ENCODE measurements around the gene STAG1.

STAG1 gene

DNA sequence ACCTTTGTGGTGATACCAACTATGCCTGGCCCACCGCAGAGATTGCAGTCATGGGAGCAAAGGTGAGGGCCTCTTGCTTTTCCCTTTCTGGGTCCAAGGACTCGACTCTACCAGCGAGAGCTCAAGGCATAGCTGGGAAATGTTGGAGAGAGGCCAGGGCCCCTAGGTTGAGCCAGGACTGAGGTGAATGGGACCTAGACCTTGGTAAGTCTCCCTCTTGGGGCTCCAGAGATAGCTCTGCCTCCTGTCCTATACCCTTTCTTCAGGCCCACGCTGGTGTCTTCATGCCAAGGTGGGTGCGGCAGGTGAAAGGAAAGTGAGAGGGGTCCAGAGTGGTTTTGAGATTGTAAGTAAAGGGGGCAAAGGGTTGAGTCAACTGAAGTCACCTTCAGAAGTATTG is 424.5 kb downstream of the STAG1 start:
- Histone ChIP-seq H3K9ac (no peak overlapping the region), H3K27me3 (ENCODE audit: control insufficient read depth, insufficient read depth, low read length) (no peaks in the 10 kb centered on the region), H3K9me3 (ENCODE audit: control insufficient read depth, low read length) (no peaks in the 10 kb centered on the region), H2AFZ (no peak overlapping the region), H3K4me1 (no peaks in the 10 kb centered on the region), H3K79me2 (no peaks in the 10 kb centered on the region), H3K4me2 (ENCODE audit: low read length) (no peak overlapping the region), H3K4me3 (ENCODE audit: low read depth, low read length) (no peak overlapping the region), H3K27ac (no peak overlapping the region), H3K36me3 (ENCODE audit: control insufficient read depth, insufficient read depth, low read length) (no peaks in the 10 kb centered on the region)
- TF ChIP-seq, protein P1, sequence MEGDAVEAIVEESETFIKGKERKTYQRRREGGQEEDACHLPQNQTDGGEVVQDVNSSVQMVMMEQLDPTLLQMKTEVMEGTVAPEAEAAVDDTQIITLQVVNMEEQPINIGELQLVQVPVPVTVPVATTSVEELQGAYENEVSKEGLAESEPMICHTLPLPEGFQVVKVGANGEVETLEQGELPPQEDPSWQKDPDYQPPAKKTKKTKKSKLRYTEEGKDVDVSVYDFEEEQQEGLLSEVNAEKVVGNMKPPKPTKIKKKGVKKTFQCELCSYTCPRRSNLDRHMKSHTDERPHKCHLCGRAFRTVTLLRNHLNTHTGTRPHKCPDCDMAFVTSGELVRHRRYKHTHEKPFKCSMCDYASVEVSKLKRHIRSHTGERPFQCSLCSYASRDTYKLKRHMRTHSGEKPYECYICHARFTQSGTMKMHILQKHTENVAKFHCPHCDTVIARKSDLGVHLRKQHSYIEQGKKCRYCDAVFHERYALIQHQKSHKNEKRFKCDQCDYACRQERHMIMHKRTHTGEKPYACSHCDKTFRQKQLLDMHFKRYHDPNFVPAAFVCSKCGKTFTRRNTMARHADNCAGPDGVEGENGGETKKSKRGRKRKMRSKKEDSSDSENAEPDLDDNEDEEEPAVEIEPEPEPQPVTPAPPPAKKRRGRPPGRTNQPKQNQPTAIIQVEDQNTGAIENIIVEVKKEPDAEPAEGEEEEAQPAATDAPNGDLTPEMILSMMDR (IDR thresholded peaks at IDR 0.05) = no peak

DNA sequence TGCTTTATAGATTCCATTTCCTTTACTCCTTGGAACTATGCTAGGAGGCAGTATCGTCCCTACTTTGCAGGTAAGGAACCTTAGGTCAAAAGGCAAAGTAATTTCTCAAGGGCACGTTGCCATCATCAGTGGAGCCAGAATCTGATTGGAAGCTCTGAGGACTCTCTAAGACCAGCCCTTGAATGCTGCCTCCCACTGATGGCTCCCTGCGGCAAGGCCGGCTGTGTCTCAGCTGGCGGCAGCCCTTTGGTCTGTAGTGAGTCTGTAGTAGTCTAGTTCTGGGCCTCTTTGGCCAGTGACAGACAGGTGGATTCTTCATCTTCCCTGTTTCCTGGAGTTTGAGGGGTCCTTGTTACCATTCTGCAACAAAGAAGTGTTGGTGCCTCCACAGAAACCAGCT is 425.9 kb downstream of the STAG1 start:
- H3K36me3 ChIP-seq (ENCODE audit: control insufficient read depth, insufficient read depth, low read length) = no peaks in the 10 kb centered on the region
- TF ChIP-seq, protein P1 (IDR thresholded peaks at IDR 0.05) = no peak

DNA sequence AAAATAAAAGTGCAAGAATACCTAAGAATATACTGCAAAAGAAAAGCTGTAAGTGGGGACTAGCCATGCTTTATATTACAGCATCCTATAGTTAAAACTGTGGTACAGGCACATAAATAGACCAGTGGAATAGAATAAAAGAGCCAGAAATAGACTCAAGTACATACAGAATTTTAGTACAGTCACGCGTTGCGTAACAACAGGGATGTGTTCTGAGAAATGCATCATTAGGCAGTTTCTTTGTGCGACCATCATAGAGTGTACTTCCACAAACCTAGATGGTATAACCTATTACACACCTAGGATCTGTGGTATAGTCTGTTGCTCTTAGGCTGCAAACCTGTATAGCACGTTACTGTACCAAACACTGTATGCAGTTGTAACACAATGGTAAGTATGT is 440.2 kb downstream of the STAG1 start:
- Histone ChIP-seq H3K4me2 (ENCODE audit: low read length) (no peak overlapping the region), H3K9ac (no peak overlapping the region), H3K4me1 (no peaks in the 10 kb centered on the region), H3K36me3 (ENCODE audit: control insufficient read depth, insufficient read depth, low read length) (no peaks in the 10 kb centered on the region), H3K27ac (no peak overlapping the region), H2AFZ (no peak overlapping the region), H3K27me3 (ENCODE audit: control insufficient read depth, insufficient read depth, low read length) (no peaks in the 10 kb centered on the region), H3K9me3 (ENCODE audit: control insufficient read depth, low read length) (no peaks in the 10 kb centered on the region), H3K4me3 (ENCODE audit: low read depth, low read length) (no peak overlapping the region), H3K79me2 (no peaks in the 10 kb centered on the region)
- TF ChIP-seq, protein P1 (IDR thresholded peaks at IDR 0.05) = no peak

More for the DNA sequence above, 425.9 kb downstream of the STAG1 start:
- Histone ChIP-seq H3K9ac (no peak overlapping the region), H3K4me1 (no peaks in the 10 kb centered on the region), H3K9me3 (ENCODE audit: control insufficient read depth, low read length) (no peaks in the 10 kb centered on the region), H3K4me2 (ENCODE audit: low read length) (no peak overlapping the region), H3K79me2 (no peaks in the 10 kb centered on the region), H2AFZ (no peak overlapping the region), H3K4me3 (ENCODE audit: low read depth, low read length) (no peak overlapping the region), H3K27me3 (ENCODE audit: control insufficient read depth, insufficient read depth, low read length) (no peaks in the 10 kb centered on the region), H3K27ac (no peak overlapping the region)

DNA sequence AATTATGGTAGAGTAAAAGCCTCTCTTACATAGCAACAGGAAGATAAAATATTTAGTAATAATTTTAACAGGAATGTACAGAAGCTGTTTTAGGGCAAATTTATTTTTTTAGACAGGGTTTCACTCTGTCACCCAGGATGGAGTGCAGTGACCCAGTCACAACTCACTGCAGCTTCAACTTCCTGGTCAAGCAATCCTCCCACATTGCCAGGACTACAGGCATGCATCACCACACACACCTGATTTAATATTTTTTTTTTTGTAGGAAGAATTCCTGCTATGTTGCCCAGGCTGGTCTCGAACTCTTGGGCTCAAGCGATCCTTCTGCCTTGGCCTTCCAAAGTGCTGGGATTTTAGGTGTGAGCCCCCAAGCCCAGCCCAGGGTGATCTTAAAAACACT is 440.9 kb downstream of the STAG1 start:
- Histone ChIP-seq H3K4me3 (ENCODE audit: low read depth, low read length) (no peak overlapping the region), H3K4me2 (ENCODE audit: low read length) (no peak overlapping the region), H3K9ac (no peak overlapping the region), H3K27me3 (ENCODE audit: control insufficient read depth, insufficient read depth, low read length) (no peaks in the 10 kb centered on the region), H3K79me2 (no peaks in the 10 kb centered on the region), H3K4me1 (no peaks in the 10 kb centered on the region), H3K36me3 (ENCODE audit: control insufficient read depth, insufficient read depth, low read length) (no peaks in the 10 kb centered on the region), H3K27ac (no peak overlapping the region), H2AFZ (no peak overlapping the region), H3K9me3 (ENCODE audit: control insufficient read depth, low read length) (no peaks in the 10 kb centered on the region)
- TF ChIP-seq, protein P1 (IDR thresholded peaks at IDR 0.05) = no peak

DNA sequence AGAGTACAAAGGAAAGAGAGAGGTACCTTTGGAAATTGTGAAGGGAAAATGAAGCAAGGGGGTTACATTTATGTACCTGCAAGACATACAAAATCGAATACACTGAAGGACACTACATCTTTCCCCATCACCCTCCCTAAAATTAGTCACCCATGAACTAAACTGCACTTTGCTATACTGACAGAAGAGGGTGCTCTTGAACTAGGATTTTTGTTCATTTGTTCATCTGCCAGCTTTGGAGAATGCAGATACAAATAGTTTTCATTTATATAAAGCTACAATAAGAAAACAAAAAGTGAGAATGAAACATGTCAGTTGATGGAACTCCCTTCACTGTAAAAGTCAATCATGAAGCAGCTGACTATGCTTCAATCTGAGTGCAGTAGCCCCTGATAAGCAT is 446.3 kb downstream of the STAG1 start:
- TF ChIP-seq, protein P1 (IDR thresholded peaks at IDR 0.05) = no peak
- H3K79me2 ChIP-seq = no peaks in the 10 kb centered on the region
- no peaks in the 10 kb centered on the region for H3K27me3 ChIP-seq (ENCODE audit: control insufficient read depth, insufficient read depth, low read length)
- no peak overlapping the region for H3K27ac ChIP-seq
- no peak overlapping the region for H3K4me2 ChIP-seq (ENCODE audit: low read length)
- H3K36me3 ChIP-seq (ENCODE audit: control insufficient read depth, insufficient read depth, low read length) = no peaks in the 10 kb centered on the region
- H2AFZ ChIP-seq = no peak overlapping the region
- no peak overlapping the region for H3K9ac ChIP-seq
- no peaks in the 10 kb centered on the region for H3K9me3 ChIP-seq (ENCODE audit: control insufficient read depth, low read length)
- no peak overlapping the region for H3K4me3 ChIP-seq (ENCODE audit: low read depth, low read length)
- no peaks in the 10 kb centered on the region for H3K4me1 ChIP-seq
